ENCODE measurements around the gene GH1. TPM values are rescaled to one million over a fixed set of nuclear protein-coding genes. Genes with fewer than 3 reads are reported as not detected.

Gene GH1
- total and polyA plus RNA-seq, 9 donors: 0.18 TPM; not detected in 8

DNA sequence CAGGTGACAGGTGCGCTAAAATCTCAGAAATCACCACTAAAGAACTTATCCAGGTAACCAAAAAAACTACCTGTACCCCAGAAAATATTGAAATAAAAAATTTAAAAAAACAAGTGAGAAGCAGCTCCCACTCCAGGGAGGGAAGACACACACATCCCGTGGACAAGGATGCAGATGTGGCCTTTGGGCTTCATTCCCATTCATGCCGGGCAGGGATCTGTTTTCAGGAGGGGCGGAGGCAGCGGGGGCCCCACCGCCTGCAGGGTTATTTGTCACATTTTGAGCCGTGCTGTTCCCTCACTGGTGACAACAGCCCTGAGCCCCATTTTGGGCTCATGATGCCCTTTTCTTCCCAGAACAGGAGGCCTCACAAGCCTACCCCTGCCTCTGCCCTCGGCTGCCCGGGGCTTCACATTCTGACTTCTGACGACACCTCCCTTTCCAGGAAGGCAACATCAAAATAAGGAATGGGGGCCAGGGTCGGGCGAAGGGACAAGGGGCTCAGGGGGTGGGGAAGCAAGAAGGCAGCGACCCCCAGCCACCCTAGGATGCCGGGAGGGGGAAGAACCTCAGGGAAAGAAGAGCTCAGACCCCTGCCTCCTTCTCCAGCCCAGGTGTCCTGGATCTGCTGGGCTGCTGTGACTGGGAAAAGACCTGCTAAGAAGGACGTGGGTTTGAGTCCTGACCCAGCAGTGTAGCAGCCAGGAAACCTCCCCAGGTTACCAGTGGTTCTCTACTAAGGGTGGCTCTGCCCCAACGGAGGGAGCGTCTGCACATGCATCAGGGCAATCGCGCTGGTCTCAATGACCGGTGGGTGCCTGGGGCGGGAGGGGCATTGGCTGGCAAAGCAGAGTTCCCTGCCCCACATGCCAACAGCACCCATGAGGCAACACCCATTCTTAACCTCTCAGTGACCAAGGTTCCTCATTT is 15.8 kb upstream of the GH1 start:
- no peak overlapping the region for H3K4me3 ChIP-seq (ENCODE audit: low read length)
- no peaks in the 10 kb centered on the region for H3K9me3 ChIP-seq (replicated peaks; ENCODE audit: control insufficient read depth, low read depth, low read length)
- DNase-seq: peak; percentile 66
- H3K36me3 ChIP-seq (ENCODE audit: control insufficient read depth, insufficient read depth, low read length): no peaks in the 10 kb centered on the region
- 40% methylated on average over 11 of the region's 21 CpGs for WGBS (ENCODE audit: insufficient coverage)
- H3K4me1 ChIP-seq (ENCODE audit: control insufficient read depth, insufficient read depth, low read length): peaks cover 40% of the 10 kb centered on the region
- no peak overlapping the region for H3K27ac ChIP-seq (ENCODE audit: low read length)
- no peaks in the 10 kb centered on the region for H3K27me3 ChIP-seq (ENCODE audit: control insufficient read depth, insufficient read depth, low read length)

DNA sequence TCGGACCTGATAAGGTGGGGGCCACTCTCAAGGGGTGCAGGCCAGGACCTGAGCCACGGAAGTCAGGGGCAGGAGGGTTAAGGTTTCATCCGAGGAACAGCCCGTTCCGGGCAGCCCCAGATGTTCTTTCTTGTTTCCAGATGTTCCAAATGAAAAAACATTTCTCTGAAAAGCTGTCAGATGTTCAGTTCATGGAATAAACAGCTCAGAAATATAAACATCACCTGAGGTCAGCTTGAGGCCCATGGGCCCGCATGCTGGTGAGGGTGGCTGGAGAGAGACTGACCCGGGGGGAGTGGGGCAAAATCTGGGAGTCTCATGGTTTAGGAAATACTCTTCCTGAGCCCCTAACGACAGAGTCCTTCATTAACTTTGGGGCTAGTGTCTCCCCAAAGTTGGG is 15.0 kb upstream of the GH1 start:
- DNase-seq: peak; percentile 30
- Histone ChIP-seq H3K27ac (ENCODE audit: low read length) (no peak overlapping the region), H3K4me3 (ENCODE audit: low read length) (no peak overlapping the region), H3K27me3 (ENCODE audit: control insufficient read depth, insufficient read depth, low read length) (no peaks in the 10 kb centered on the region), H3K9me3 (replicated peaks; ENCODE audit: control insufficient read depth, low read depth, low read length) (no peaks in the 10 kb centered on the region), H3K4me1 (ENCODE audit: control insufficient read depth, insufficient read depth, low read length) (peaks cover 42% of the 10 kb centered on the region), H3K36me3 (ENCODE audit: control insufficient read depth, insufficient read depth, low read length) (no peaks in the 10 kb centered on the region)
- WGBS (ENCODE audit: insufficient coverage): 40% methylated on average over 7 of the region's 8 CpGs

DNA sequence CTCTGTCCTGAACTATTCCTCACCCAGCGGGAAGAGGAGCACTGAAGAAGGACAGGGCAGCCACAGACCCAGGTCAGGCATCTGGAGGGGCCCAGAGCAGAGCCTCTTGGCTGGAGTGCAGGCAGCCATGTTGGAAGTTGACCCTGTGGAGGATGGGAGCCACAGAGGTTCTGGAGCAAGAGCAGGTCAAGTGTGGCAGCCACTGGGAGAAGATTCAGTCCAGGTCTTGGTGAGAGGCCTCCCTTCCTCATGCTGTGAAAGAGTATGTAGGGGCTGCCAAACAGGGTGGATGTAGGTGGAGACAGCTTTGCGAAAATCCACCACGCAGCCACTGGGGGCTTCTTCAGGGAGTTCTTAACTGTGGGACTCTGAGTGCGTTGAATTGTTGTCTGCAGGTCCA is 14.1 kb upstream of the GH1 start:
- Histone ChIP-seq H3K4me3 (ENCODE audit: low read length) (no peak overlapping the region), H3K27me3 (ENCODE audit: control insufficient read depth, insufficient read depth, low read length) (no peaks in the 10 kb centered on the region), H3K4me1 (ENCODE audit: control insufficient read depth, insufficient read depth, low read length) (peaks cover 38% of the 10 kb centered on the region), H3K36me3 (ENCODE audit: control insufficient read depth, insufficient read depth, low read length) (no peaks in the 10 kb centered on the region), H3K27ac (ENCODE audit: low read length) (no peak overlapping the region), H3K9me3 (replicated peaks; ENCODE audit: control insufficient read depth, low read depth, low read length) (no peaks in the 10 kb centered on the region)
- no peak for DNase-seq
- 77% methylated on average over 4 of the region's 4 CpGs for WGBS (ENCODE audit: insufficient coverage)

DNA sequence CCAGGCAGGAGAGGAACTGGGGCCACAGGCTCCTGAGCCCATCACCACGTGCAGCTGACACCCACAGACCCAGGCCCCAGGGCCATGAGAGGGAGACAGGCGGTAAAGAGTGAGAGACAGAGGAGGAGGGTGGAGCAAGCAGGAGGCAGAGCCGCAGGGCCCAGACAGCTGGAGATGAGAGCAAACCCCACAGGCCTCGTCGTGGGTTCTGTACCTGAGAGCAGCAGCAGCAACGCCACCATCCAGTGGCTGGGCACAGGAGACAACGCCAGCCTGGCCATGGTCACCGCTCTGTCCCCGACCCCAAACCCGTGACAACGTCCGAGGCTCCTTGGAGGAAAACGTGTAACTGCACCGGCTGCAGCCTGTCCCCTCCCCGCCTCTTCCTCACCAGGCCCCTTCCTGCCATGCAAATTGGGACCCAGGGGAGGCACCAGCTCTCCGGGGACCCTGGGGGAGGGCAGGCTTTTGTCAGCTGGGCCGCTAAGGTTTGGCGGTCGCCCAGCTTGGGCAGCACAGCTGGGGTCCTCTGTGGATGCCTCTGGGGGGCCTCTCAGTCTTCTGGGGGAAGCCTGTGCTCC is 13.4 kb upstream of the GH1 start, which contains the start of gene CD79B:
Gene CD79B (minus strand): TSS at position 351 of the 581 bp plus-strand sequence. CDS start 70 bp downstream, at position 281.
- no peaks in the 10 kb centered on the region for H3K36me3 ChIP-seq (ENCODE audit: control insufficient read depth, insufficient read depth, low read length)
- DNase-seq: no peak
- H3K9me3 ChIP-seq (replicated peaks; ENCODE audit: control insufficient read depth, low read depth, low read length): no peaks in the 10 kb centered on the region
- H3K4me1 ChIP-seq (ENCODE audit: control insufficient read depth, insufficient read depth, low read length): peaks cover 40% of the 10 kb centered on the region
- no peaks in the 10 kb centered on the region for H3K27me3 ChIP-seq (ENCODE audit: control insufficient read depth, insufficient read depth, low read length)
- no peak within 1 kb of the TSS for H3K4me3 ChIP-seq (ENCODE audit: low read length)
- 43% methylated on average over 17 of the region's 19 CpGs for WGBS (ENCODE audit: insufficient coverage)
- peak within 1 kb of the TSS; percentile 13 for H3K27ac ChIP-seq (ENCODE audit: low read length)

DNA sequence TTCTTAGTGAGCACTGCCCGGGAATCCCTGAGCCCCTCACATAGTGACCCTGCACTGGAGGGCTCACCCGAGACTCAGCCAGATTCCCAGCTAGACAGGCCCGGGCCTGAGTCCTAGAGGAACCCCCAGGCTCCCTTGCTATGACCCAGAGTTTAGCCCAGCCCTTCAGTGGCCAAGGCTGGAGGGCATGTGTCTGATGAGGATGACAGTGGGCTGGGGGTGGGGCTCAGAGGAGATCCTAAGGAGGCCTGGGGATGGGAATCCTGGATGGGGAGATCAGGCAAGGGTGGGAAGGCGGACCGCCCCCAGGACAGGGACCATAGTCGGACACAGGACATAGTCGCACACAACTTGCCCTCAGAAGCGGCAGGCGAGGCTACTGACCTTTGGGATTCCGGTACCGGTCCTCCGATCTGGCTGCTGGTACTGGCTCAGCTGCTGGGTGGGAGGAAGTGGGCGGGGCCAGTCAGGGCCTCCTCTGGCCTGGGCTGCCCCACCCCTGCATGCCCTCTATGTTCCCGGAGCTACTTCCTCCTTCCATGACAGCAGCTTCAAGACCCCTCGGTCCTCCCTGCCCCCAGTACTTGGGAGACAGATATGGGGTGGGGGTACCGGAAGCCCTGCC is 12.4 kb upstream of the GH1 start:
- Histone ChIP-seq H3K4me1 (ENCODE audit: control insufficient read depth, insufficient read depth, low read length) (peaks cover 40% of the 10 kb centered on the region), H3K4me3 (ENCODE audit: low read length) (no peak overlapping the region), H3K9me3 (replicated peaks; ENCODE audit: control insufficient read depth, low read depth, low read length) (no peaks in the 10 kb centered on the region), H3K27ac (ENCODE audit: low read length) (peak overlapping the region; percentile 13), H3K27me3 (ENCODE audit: control insufficient read depth, insufficient read depth, low read length) (no peaks in the 10 kb centered on the region), H3K36me3 (ENCODE audit: control insufficient read depth, insufficient read depth, low read length) (no peaks in the 10 kb centered on the region)
- DNase-seq: peak; percentile 49
- WGBS (ENCODE audit: insufficient coverage): 64% methylated on average over 4 of the region's 16 CpGs

DNA sequence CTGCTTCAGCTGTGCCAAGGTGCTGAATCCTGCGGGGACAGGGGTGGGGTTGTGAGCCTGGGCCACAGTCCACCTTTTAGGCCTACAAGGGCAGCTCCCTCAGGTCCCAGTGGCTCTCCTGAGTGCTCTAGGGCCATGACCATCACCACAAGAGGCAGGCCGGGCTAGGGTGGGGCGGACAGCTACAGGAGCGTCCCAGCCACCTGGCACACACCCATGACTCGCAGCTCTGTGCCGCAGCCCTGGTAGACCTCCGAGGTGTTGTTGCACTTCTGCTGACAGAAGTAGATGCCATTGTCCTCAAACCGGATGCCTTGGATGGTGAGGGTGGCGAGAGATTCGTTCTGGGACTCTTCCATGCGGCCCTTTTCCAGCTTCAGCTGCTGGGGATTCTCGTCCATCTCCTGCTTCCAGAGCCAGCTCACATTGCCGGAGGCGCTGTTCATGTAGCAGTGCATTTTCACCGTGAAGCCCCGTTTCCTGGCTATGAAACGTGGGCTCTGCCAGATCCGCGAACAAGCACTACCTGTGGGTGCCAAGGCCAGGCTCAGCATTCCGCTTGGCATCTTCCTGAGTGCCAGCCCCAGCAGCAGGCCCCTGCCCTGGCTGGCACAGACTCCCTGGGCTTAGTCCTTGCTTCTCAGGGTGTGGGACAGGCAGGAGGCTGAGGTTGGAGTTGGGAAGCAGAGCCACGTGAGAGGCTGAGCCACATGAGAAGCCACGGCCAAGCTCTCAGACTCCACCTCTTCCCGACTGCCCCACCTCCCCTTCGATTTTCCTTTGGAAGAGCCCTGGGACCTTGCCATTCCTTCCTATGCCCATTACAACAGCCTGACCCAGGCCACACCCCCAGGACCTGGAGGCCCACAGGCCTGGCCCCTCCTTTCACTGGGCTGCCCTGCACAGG is 11.5 kb upstream of the GH1 start:
- Histone ChIP-seq H3K9me3 (replicated peaks; ENCODE audit: control insufficient read depth, low read depth, low read length) (no peaks in the 10 kb centered on the region), H3K27ac (ENCODE audit: low read length) (peak overlapping the region; percentile 47), H3K36me3 (ENCODE audit: control insufficient read depth, insufficient read depth, low read length) (no peaks in the 10 kb centered on the region), H3K4me1 (ENCODE audit: control insufficient read depth, insufficient read depth, low read length) (peaks cover 40% of the 10 kb centered on the region), H3K4me3 (ENCODE audit: low read length) (no peak overlapping the region), H3K27me3 (ENCODE audit: control insufficient read depth, insufficient read depth, low read length) (no peaks in the 10 kb centered on the region)
- peak; percentile 69 for DNase-seq
- 67% methylated on average over 22 of the region's 24 CpGs for WGBS (ENCODE audit: insufficient coverage)

DNA sequence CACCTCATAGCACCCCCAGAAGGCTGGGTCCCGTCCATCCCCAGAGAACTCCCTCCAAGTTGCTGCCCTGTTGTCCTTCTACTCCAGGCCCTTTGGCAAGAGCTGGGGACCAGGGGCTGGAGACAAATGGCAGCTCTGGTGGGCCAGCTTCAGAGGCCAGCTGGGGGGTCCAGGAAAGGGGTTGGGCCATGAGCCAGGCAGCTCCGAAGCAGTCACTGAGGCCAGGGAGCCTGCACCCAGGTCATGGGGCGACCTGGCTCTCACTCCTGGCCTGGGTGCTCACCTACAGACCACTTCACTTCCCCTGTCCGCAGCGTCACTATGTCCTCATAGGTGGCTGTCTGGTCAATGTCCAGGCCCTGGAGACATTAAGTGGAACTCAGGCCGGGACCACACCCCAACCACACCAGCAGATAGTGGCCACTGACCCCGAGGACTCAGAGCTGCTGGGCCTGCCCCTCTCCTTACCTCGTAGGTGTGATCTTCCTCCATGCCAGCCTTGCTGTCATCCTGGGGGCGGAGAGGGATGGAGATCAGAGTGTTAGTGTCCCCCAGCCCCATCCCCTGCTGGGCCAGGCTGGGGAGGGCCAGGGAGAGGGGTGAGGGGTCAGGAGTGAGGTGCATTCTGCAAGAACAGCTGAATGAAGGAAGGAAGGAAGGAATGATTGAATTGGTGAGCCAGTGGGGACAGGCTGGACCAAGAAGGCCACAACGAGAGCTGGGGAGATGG is 10.5 kb upstream of the GH1 start:
- DNase-seq: no peak
- H3K4me3 ChIP-seq (ENCODE audit: low read length): no peak overlapping the region
- WGBS (ENCODE audit: insufficient coverage): 90% methylated on average over 5 of the region's 10 CpGs
- H3K9me3 ChIP-seq (replicated peaks; ENCODE audit: control insufficient read depth, low read depth, low read length): no peaks in the 10 kb centered on the region
- no peak overlapping the region for H3K27ac ChIP-seq (ENCODE audit: low read length)
- no peaks in the 10 kb centered on the region for H3K36me3 ChIP-seq (ENCODE audit: control insufficient read depth, insufficient read depth, low read length)
- peaks cover 33% of the 10 kb centered on the region for H3K4me1 ChIP-seq (ENCODE audit: control insufficient read depth, insufficient read depth, low read length)
- no peaks in the 10 kb centered on the region for H3K27me3 ChIP-seq (ENCODE audit: control insufficient read depth, insufficient read depth, low read length)

DNA sequence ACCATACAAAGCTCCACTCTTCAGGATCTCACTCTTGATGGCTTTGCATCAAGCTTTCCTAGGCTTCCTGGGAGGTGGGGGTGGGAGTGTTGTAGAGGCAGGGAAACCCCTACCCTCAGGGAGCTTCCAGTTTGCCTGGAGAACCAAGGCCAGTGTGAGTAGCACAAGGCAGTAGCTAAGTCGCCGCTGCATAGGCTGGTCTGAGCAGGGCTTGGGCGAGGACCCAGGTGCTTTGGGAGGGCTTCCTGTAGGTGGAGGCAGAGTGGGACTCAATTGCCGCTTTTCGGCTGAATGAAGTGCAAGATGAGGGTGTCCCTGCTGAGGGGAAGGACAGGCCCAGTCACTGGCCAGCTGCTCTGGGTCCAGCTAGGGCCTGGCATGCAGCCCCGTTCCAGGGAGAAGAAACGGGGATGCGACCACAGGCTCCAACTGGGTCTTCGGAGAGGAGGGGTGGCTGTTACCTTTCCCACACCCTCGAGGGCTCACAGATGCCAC is 9.6 kb upstream of the GH1 start:
- H3K4me3 ChIP-seq (ENCODE audit: low read length): no peak overlapping the region
- whole genome bisulfite sequencing (ENCODE audit: insufficient coverage): 88% methylated on average over 6 of the region's 10 CpGs
- H3K4me1 ChIP-seq (ENCODE audit: control insufficient read depth, insufficient read depth, low read length): peaks cover 31% of the 10 kb centered on the region
- no peak for DNase-seq
- H3K27me3 ChIP-seq (ENCODE audit: control insufficient read depth, insufficient read depth, low read length): no peaks in the 10 kb centered on the region
- H3K36me3 ChIP-seq (ENCODE audit: control insufficient read depth, insufficient read depth, low read length): no peaks in the 10 kb centered on the region
- no peaks in the 10 kb centered on the region for H3K9me3 ChIP-seq (replicated peaks; ENCODE audit: control insufficient read depth, low read depth, low read length)
- H3K27ac ChIP-seq (ENCODE audit: low read length): no peak overlapping the region

Data from muscle of leg (tissue), 11 donors.